Epithelial cell of esophagus (primary cell): ENCODE results near the gene CEP350.

Experiments
- DNase-seq: peaks from one replicate; pipeline ENCODE4 v3.0.0; 2010; ENCODE audit warnings: low read depth
- H3K4me3 ChIP-seq: 2 replicates; pipeline ENCODE4 v1.5.1; 2011; ENCODE audit warnings: mild to moderate bottlenecking, low read length, control low read depth
- TF ChIP-seq, protein P1 (sequence below): IDR thresholded peaks from 2 replicates; pipeline ENCODE4 v1.5.1; 2011; ENCODE audit warnings: low read depth, mild to moderate bottlenecking, low read length, control low read depth, inconsistent platforms; ENCODE audit not compliant: insufficient read depth; ENCODE audit errors: missing control alignments

CEP350 gene

DNA sequence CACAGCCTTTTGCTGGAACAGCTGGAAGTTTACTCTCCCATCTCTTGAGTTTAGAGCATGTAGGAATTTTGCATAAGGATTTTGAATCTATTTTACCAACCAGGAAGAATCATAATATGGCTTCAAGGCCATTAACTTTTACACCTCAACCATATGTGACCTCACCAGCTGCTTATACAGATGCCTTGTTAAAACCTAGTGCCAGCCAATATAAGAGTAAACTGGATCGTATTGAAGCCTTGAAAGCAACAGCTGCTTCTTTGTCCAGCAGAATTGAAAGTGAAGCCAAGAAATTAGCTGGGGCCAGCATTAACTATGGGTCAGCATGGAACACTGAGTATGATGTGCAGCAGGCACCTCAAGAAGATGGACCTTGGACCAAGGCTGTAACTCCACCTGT, 65.4 kb downstream of the CEP350 start:
- DNase-seq, result no peak
- TF ChIP-seq, protein P1, sequence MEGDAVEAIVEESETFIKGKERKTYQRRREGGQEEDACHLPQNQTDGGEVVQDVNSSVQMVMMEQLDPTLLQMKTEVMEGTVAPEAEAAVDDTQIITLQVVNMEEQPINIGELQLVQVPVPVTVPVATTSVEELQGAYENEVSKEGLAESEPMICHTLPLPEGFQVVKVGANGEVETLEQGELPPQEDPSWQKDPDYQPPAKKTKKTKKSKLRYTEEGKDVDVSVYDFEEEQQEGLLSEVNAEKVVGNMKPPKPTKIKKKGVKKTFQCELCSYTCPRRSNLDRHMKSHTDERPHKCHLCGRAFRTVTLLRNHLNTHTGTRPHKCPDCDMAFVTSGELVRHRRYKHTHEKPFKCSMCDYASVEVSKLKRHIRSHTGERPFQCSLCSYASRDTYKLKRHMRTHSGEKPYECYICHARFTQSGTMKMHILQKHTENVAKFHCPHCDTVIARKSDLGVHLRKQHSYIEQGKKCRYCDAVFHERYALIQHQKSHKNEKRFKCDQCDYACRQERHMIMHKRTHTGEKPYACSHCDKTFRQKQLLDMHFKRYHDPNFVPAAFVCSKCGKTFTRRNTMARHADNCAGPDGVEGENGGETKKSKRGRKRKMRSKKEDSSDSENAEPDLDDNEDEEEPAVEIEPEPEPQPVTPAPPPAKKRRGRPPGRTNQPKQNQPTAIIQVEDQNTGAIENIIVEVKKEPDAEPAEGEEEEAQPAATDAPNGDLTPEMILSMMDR, result no peak

DNA sequence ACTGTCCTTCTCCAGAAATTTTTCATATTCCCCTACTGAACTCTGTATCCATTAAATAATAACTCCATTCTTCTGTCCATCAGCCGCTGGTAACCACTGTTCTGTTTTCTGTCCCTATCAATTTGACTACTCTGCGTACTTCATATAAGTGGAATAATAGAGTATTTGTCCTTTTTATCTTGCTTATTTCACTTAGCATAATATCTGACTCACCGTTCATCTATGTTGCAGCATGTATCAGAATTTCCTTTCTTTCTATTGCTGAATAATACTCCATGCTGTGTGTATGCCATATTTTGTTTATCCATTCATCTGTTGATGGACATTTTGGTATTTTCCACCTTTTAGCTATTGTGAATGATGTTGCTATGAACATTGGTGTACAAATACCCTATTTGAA, 71.9 kb downstream of the CEP350 start:
- DNase-seq, result peak; percentile 11
- TF ChIP-seq, protein P1, result no peak
- H3K4me3 ChIP-seq, result no peak overlapping the region

More for the DNA sequence above, 65.4 kb downstream of the CEP350 start:
- H3K4me3 ChIP-seq, result no peak overlapping the region

DNA sequence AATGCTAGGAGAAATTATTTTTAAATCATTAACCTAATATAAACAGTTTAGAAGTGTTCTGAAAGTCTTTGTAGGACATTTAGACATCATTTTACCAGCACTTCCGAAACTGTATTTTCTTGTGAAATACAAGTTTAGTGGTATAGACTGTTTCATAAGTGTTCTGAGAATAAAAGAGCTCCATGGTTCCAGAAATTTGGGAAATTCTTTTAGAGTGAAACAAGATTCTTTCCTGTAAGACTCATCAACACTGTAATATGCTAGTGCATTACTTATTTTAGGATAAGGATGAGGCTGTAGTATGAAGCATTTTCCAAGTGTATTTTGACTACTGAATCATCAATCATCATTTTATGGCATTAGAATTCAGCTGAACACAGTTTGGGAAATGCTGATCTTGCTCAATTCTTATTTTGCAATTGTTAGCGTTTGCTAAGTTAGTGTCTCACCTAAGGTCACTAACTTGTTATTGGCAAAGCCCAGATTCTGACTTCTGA, 73.4 kb downstream of the CEP350 start:
- TF ChIP-seq, protein P1, result no peak
- DNase-seq, result peak; percentile 67
- H3K4me3 ChIP-seq, result no peak overlapping the region

DNA sequence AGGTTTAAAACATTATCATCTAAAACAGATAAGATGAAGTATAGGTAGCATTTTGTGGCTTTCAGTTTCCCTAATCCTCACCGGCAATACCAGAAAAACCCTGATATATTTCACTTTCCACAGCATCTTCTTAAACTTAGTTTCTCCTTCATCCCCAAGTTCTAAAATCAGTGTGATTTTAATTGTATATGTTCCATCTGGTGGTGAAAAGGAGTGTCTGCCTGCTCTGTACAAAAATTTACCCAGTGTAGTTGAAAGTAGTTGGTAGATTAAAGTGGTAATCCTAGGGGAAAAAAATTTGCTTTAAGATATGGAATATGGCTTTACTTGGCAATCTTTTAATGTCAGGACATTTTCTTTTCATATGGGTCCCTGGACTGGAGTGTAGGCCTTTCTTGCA, 74.3 kb downstream of the CEP350 start:
- TF ChIP-seq, protein P1, result no peak
- DNase-seq, result no peak
- H3K4me3 ChIP-seq, result no peak overlapping the region

DNA sequence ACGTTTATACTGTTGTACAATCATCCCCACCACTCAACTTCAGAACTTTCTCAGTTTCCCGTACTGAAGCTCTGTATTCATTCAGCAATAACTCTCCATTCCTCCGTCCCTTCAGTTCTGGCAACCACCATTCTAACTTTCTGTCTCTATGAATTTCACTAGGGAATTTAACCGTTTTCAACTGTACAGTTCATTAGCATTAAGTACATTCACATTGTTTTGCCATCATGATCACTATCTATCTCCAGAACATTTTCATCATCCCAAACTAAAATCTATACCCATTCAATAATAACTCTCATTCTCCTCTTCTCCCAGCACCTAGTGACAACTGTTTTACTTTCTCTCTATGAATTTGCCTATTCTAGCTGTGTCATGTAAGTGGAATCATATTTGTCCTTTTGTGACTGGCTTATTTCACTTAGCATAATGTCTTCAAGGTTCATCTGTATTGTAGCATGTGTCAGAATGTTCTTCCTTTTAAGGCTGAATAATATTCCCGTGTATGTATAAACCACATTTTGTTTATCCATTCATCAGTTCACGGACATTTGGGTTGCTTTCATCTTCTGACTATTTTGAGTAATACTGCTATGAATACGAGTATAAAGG, 75.0 kb downstream of the CEP350 start:
- TF ChIP-seq, protein P1, result no peak
- DNase-seq, result no peak
- H3K4me3 ChIP-seq, result no peak overlapping the region

DNA sequence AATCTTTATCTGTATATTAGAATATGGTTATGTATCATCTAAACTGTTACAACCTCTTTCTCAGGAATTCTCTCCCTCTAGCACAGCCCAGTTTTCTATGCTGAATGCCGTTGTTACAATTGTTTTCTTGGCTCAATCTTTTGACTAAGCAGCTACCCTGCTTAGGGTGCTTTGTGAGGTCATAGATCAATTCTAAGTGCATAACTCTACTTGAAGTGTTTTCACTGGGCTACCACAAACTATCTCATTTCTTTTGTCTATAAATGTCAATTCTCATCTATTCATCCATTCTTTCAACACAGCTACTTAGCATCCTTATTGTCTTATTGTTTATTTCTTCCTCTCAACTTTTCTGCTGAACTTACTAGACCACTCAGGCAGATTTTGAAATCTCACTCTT, 77.1 kb downstream of the CEP350 start:
- no peak overlapping the region for H3K4me3 ChIP-seq
- TF ChIP-seq, protein P1, result no peak
- DNase-seq, result no peak

DNA sequence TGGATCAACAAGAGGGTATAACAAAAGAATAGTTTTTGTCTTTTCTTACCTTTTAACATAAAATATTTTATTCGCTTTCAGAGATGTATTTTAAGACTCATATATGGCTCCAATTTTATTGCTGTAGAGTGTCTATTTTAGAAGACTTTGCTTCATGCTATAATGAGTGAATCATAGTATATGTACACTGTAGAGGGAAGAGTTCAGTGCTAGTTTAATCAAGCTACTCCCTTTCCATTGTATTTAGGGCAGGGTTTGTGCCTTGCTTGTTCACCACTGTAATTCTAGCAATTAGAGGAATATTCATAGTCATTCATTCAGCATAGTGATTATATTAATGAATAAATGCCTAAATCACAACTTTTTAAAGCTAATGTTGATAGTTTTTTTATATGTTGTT, 78.8 kb downstream of the CEP350 start:
- no peak overlapping the region for H3K4me3 ChIP-seq
- DNase-seq, result no peak
- TF ChIP-seq, protein P1, result no peak
